GM18861 (cell line): Measurements from ENCODE around the gene COA8.
A peak's percentile ranks its signal among the peaks of the same experiment; 100 is the strongest.

Experiments used
- ATAC-seq: cut with Tn5 transposase; IDR thresholded peaks from one replicate; pipeline ENCODE4 v1.9.1; 2021; ENCODE audit not compliant: unreplicated experiment

The COA8 gene, protein sequence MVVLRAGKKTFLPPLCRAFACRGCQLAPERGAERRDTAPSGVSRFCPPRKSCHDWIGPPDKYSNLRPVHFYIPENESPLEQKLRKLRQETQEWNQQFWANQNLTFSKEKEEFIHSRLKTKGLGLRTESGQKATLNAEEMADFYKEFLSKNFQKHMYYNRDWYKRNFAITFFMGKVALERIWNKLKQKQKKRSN

DNA sequence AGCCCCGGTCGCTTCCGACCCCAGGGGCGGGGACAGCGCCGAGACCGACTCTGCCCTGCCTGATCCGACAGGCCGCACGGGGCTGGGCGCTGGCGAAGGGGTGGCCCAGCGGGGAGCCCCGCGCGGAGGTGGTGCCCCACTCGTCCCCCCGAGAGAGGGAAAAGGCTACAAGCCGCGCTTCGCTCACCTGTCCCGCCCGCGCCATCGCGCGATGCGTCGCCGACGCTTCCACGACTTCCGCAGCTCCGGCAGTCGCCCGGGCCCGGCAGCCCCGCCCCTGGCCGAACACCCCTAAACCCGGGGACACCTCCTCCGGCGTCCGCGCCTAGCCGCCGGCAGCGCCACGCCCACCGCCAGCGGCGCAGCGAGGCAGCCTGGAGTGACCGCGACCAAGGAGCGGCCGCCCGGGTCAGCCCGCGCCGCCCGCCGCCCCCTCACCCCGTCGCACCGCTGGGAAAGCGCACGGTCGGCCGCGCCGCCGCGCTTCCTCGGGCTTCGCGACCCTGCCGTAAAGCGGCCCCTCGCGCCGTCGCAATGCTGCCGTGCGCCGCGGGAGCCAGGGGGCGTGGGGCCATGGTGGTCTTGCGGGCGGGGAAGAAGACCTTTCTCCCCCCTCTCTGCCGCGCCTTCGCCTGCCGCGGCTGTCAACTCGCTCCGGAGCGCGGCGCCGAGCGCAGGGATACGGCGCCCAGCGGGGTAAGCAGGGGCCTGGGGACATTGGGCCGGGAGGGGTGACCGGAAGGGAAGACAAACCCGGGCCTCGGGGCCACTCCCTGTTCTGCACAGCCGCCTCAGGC is at the start of gene COA8, which contains the start of gene BAG5:
Gene COA8 (plus strand): TSS at position 532 of the 797 bp plus-strand sequence. CDS start 42 bp downstream, at position 574.
Gene BAG5 (minus strand): TSS at position 229 of the 797 bp plus-strand sequence. CDS start 1,493 bp downstream, outside the sequence.
- peak; percentile 73 for ATAC-seq

DNA sequence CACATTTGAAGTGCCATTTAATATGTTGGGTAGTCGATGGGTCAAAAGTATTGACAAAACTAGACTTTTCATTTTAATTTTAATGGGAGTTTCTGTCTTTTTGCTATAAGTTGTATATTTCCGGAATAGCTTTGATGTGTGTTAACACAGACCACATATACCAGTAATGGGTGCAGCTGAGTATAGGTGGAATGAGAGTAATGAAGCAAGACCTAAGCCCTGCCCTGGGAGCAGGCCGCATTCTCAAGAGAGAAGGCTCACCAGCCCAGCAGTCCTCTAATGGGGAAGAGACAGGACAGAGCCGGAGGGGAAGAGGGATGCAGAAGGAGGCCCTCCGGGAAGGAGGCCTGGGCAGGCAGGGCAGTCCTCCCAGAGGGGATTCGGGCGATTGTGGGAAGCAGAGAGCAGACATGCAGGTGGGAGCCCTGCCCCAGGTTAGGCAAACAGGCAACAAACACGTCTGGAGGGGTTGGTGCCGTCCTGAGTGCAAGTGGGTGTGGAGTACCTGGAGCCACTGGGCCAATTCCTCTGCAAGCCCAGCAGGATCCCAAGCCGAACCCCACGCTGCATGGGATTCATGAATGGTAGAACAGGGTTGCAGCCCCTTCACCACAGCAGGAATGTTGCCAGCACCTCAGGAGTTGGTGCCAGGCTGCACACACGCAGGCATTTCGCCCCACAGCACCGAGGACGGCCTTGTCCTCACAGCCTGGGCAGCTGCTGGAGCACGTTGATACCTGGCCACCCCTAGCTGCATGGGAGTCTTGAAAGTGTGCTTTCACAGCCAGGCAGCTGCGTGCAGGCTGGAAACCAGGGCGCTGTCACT is 48.0 kb upstream of the COA8 start:
- ATAC-seq = no peak

DNA sequence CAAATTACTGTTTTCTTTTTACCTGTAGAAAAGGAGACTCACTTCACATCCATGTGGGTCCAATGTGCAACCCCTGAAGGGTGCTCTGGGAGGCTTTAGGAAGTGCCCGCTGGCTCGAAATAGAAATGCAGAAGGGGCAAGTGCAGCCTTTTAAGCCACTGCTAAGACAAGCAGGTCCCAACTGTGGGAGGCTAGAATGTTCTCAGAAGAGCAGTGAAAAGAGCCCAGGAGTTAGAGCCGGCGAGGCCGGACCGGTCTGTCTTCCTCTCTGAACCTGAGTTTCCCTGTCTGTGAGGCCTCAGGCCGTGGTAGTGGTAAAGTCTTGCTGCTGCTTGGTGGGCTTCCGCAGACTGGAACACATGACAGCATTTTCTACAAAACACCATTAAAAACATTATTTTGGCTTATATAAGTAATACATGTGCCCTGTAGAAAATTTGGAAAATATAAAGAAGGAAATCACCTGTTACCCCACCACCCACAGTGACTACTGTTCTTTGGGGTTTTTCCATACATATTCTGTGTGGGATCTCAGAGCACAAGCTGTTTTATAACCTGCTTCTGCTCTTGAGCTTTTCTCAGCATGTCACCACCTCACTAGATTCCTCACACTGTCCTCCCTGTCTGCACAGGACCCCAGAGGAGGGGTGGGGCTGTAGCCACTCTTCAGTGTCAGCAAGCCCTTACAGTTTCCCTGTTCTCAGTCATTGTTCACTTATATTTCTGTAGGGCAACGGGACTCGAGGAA is 46.2 kb upstream of the COA8 start:
- ATAC-seq = no peak

DNA sequence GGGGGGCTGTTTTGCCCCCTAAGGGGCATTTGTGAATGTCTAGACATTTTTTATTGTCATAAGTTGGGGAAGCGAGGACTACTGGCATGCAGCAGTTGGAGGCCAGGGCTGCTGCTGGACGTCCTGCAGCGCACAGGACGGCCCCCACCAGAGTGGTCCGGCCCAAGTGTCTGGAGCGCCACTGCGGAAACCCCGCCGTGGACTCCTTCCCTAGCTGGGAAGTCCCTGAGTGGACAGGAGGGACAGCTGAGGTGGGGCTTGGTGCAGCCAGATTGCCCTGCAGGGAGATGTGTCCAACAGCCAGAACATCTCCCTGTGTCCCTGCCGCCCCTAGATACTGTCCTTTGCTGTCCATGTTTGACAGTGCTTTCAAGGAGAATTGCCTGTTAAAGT is 45.6 kb upstream of the COA8 start:
- ATAC-seq = no peak

DNA sequence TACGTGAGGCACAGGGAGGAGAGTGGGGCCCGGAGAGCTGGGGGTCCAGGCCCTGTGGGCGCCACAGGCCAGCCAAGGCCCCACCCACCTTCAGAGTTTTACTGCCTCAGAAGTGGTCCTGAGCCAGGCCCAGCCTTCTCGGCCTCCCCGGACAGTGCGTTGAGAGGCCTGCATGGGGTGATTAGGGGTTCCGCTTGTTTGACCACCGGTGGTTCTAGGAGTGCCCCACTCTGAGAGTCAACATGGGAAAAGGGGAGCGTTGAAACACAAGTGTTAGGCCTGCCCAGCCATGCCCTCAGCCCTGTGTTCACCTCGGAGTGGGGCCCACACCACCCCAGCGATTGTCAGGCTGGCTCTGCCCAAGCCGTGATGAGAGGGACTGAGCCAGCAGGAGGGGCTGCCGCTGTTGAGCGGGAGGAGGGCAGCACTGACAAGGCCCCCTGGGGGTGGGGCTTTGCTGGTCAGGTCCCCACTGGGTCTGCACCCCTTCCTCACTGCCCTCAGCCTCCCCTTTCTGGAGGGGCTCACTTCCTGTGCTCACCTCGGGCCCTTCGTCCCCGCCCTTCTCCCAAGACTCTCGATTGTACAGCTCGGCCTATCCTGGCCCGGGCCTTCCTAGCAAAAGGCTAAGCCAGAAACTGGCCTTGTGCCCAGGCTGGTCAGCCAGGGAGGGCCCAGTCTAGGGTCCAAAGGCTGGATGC is 44.9 kb upstream of the COA8 start:
- ATAC-seq = no peak

DNA sequence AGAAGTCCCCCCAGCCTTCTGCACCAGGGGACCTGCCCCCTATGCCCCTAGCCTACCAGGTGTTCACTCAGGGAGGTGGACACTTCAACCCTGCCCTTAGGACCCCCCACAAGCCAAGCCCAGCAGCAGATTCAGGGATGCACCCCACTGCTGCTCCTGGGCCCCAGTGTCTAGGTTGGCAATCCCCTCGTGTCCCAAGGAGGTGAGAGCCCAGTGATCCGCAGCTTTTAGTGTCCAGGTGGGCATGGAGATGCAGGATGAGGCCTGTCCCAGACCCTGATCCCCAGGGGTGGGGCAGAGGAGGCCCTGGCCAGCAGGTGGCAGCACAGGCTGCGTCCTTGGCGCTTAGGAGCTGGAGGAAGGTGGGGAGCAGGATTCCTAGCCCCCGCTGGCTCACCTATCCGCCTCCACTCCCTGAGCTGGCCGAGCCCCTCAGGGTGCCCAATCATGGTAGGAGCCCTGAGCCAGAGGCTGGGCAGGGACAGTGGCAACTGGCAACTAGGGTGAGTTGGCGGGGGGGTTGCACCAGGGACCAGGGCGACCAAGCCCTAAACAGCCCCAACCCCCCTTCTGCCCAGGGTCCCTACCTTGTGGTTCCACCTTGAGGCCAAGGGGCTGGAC is 44.2 kb upstream of the COA8 start:
- ATAC-seq = no peak

DNA sequence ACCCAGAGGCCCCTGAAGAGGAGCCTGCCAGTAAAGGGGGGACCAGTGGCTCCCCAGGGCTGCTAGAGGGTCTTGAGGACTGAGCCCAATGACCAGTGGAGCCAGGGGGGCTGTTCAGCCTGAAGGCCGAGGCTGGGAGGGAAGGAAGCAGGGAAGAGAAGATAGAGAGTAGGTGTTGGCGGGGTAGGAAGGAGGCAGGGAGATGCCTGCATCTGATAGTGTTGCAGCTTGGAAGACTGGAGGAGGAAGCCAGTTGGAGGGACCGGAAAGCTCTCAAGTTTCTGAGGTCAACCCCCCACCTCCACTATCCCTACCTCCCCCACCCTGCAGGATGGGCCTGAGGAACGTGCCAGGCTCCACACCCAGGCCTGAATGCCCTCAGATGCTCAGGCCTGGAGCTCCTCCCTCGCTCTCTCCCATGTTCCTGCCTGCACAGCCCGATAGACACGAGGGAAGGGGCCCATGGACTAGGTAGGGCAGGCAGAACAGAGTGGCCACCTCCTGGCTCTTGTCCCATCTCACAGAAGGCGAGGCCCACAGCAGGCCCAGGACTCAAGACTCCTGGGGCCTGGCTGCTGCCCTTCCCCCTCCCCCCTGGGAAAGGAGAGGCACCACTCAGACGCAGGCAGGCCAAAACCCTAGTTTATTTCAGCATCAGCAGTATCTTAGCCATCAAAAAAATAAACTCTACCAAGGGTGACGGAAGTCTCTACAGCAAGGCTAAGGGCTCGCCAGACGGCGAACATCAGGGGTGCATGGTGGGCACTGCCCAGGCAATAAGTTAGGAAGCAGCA is 43.5 kb upstream of the COA8 start:
- no peak for ATAC-seq

DNA sequence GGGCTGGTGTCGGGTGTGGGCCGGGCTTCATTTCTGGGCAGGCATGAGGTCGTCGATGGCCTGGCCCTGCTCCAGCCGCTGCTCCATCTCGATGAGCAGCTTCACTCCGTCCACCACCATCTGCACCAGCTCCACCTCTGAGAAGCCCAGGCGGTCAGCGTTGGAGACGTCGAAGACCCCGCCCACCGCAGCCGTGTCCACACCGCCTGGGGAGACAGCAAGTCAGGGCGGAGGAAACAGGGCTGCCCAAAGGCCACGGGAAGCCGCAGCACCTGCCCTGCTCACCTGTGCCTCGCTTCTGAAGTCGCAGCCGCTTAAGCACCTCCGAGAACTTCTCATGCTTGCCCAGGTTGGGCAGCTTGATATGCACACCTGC is 42.9 kb upstream of the COA8 start:
- ATAC-seq = no peak

DNA sequence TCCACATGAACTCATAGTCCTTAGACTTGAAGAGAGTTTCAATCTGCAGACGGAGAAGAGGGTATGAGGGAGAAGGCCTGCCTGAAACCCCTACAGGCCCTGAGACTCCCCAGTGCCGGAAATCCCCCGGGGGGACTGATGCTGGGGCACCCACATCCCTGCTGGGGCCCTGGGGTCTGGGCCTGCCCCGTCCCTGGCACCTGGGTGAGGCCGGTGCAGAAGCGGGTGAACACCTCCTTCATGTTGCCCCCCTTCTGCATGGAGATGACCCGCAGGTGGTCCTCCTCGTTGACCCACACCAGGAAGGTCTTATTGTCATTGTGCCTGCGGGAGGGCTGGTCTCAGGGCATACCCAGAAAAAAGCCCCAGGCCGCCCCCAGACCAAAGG is 42.5 kb upstream of the COA8 start:
- no peak for ATAC-seq

DNA sequence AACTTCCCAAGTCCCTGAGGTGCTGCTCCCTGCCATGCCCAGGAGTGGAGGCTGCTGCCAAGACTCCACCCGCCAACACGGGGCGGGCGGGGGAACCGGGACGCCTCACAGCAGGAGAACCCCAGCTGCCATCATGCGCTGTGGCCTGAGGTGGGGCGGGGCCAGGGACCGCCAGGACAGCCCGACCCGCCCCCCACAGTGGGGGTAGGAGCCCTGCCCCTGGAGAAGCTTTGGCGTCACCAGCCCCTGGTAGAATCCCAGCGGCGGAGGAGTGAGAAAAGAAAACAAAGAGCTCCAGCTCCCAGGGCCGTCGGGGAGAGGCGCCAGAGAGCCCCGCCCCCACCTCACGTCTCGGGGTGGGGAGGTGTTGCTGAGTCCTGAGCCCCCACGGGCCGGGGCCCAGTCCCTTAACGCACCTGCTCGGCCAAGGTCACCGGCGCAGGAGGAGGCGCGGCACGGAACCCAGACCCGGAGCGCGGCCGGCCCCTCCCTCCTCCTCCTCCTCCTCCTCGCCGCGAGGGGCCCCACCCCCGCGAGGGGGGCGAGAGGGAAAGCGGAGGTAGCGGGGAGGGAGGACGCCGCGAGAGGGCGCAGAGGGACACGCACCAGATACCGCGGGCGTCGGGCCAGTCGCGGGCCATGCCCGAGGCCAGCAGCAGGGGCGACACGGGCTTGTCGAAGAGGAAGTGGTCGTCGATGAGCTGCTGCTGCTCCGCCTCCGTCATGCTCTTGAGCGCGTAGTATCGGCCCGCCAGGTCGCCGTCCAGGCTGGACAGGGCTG is 41.9 kb upstream of the COA8 start:
- ATAC-seq = no peak

DNA sequence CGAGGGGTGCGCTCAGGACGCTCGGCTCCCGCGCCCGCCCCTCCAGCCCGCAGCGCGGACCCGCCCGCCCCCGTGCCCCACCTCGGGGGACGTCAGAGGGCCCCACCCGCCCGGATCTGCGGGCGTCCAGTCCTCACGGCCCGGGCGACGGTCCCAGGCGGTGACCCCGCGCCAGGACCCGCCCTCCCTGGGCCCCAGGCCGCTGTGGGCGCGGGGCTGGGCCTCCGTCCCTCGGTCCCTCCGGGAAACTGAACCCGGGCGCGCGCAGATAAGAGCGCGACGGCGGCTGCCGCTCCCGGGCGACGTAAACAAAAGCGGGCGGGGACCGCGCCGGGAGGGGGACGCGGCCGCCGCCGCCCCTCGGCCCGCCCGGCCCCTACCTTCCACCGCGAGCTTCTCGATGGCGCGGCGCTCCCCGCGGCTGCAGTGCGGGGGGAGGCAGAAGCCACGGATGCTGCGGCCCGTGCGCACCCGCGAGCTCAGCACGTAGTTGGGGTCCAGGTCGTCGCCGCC is 41.3 kb upstream of the COA8 start:
- ATAC-seq = no peak

DNA sequence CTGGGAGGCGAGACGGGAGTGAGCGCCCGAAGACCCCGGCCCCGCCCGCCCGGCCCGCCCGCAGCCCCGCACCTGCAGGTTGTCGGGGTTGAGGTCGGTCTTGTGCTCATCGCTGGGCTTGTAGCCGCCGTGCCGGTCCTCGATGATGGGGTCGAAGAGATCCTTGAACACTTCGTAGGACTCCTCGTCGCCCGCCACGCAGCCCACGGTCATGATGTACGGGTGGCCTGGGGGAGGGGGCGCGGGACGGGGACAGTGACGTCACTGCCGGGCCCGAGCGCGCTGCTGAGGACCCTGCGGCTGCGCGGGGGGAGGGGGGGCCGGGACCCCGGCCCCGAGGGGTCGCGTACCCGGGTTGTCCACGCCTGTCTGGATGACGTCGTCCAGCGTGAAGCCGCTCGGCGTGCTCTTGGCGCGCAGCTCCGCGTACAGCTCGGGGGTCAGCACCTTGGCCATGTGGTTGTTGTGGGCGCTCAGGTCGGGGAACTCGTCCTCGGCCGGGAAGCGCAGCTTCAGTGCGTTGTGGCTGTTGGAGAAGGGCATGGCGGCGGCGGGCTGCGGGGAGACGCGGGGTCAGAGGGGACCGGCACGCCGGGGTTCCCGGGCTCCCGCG is 40.7 kb upstream of the COA8 start:
- ATAC-seq = no peak

DNA sequence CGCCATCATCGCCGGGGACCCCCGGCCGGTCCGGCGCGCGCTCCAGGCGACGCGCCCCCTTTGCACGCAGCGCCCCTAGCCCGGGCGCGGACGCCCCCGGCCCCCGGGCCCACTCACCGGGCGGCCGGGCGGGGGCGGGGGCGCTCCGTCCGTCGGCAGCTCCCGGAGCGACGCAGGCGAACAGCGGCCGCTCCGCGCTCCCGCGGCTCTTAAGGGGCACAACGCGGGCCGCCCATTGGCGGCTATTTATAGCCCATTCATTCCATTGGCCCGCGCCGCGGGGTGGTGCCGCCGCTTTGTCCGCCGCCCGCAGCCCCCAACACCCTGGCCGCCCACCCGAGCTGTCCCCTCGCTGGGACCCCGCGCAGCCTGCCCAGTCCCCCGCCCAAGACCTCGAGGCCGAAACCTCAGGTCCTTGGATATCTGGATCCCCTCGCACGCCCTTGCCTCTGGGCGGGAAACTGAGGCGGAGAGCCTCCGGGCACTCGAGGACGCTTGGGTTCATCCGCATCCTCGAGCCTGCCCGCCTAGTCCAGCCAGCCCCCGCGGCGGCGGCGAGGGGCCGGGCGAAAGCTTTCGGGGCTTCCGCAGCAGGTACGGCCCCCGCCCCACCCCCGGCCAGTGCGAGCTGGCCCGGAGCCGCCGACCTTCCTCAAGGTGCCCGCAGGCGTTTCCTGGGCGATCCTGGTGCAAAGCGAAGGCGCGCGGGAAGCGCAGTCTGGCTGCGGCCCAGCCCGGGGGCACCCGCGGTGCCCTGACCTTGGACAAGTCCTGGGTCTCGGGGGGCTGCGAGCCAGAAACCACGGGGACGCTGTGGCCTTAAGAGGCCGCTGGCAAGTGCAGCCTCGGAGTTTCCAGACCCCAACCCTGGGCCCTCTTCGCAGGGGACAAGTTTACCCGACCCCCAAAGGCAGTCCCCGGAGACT is 39.8 kb upstream of the COA8 start, which contains the start of gene CKB:
Gene CKB (minus strand): TSS at position 182 of the 926 bp plus-strand sequence. CDS start 337 bp downstream, outside the sequence.
- no peak for ATAC-seq

DNA sequence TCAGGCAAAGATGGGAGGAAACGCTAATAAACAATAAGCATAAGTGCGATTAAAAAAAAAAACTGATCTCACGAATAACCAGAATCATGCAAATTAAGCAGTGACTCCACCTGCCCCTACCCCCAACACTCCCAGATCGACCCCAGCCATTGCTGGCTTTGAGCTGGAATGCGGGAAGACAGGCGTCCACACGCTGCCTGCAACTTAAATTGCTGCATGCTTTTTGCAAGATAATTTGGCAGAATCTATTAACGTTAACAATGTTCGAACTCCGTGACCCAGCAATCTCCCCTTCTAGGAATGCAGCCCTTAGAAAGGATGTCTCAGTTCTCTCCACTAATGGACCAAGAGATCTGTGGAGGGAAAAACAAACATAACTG is 39.2 kb upstream of the COA8 start:
- no peak for ATAC-seq

DNA sequence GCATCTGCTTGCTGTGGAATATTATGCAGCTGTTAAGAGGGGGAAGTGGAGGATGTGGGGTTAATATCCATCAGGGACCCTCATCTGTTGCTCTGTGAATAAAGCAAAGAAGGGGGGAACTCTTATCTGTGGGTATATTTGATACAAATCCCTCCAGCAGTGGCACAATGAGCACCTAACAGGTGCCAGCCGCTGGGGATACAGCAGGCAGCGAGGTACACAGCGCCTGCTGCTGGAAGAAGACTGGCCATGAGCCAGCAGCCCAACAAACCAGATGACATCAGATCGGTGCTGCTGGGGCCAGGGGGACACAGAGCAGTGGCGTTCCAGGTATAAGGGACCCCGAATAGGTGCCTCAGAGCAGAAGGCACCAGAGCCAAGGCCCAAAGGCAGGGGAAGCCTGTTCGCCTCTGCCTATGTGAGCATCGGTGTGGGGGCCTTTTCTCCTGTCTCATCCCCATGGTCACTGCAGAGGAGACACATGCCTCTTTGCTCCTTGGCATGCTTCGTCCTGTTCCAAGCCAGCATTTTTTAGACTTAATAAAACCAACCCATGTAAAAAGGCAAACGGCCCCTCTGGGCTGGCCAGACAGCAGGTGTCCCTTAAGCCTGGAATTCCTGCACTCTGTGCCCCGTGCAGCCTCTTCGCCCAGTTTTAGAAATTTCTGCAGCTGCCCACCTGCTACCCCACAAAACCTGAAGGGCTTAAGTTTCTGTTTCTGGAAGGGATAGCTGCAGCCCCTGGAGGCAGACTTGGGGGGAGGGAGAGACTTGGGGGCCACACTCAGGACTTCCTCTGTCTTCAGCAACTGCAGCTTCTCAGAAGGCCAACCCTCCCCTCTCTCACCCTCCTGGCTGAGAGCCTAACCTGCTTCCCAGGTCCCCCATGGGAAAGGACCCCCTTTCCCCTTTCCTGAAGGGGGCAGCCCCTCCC is 38.5 kb upstream of the COA8 start:
- ATAC-seq = no peak
